Skeletal muscle tissue (tissue), 4 donors: ENCODE results near the gene FZD7. TPM values are rescaled to one million over a fixed set of nuclear protein-coding genes. Genes with fewer than 3 reads are reported as not detected.

Experiments used
- H3K27ac ChIP-seq: one replicate; pipeline ENCODE4 v1.7.0; 2013; ENCODE audit warnings: mild to moderate bottlenecking, low read depth, low read length, inconsistent platforms
- H3K27me3 ChIP-seq, 3 donors: one replicate each; pipeline ENCODE4 v1.7.0; 2013; ENCODE audit warnings: low read length in 3 of 3; ENCODE audit not compliant: control insufficient read depth in 3 of 3, insufficient read depth in 3 of 3
- H3K36me3 ChIP-seq, 3 donors: one replicate each; pipeline ENCODE4 v1.7.0; 2013; ENCODE audit warnings: low read length in 3 of 3; ENCODE audit not compliant: control insufficient read depth in 3 of 3, insufficient read depth in 3 of 3
- H3K4me1 ChIP-seq, 3 donors: one replicate each; pipeline ENCODE4 v1.7.0; 2013; ENCODE audit warnings: low read length in 3 of 3, mild to moderate bottlenecking in 3 of 3; ENCODE audit not compliant: control insufficient read depth in 3 of 3, insufficient read depth in 3 of 3
- H3K4me3 ChIP-seq, 3 donors: one replicate each; pipeline ENCODE4 v1.7.0; 2013; ENCODE audit warnings: low read length in 3 of 3
- H3K9ac ChIP-seq, 3 donors: one replicate each; pipeline ENCODE4 v1.7.0; 2013; ENCODE audit warnings: low read length in 3 of 3, mild to moderate bottlenecking in 3 of 3, moderate library complexity in 2 of 3, low read depth in 1 of 3
- H3K9me3 ChIP-seq, 3 donors: one replicate each; pipeline ENCODE4 v1.7.0; 2013; ENCODE audit warnings: low read length in 3 of 3; ENCODE audit not compliant: control insufficient read depth in 3 of 3
- total RNA-seq: library from RNA; depleted of rRNA; stranded (reverse); fragments of >200 nt; gene quantifications from one replicate; pipeline ENCODE4 v1.2.3, GENCODE V29; 2014
- donor health status: Osteomylitis.

Gene FZD7
- total RNA-seq, 1 donor from 2014 or later: 42.8 TPM

- peak overlapping the region; percentile 39 to 58 (median 44) for H3K9ac ChIP-seq
- H3K27me3 ChIP-seq: peaks cover 0 to 3% (median 0%) of the 10 kb centered on the region in 3 donors
- H3K4me1 ChIP-seq: peaks cover 2 to 13% (median 9%) of the 10 kb centered on the region in 3 donors
- H3K27ac ChIP-seq: peak overlapping the region; percentile 94
- H3K9me3 ChIP-seq: no peaks in the 10 kb centered on the region
- peak overlapping the region; percentile 1 to 4 (median 3) for H3K4me3 ChIP-seq
- H3K36me3 ChIP-seq: no peaks in the 10 kb centered on the region
These were observed 24.6 kb upstream of the FZD7 start for GRCh38 chr2:202009019-202009481.

GRCh38 chr2:202009581-202009980, 24.1 kb upstream of the FZD7 start:
- Histone ChIP-seq H3K27ac (peak overlapping the region; percentile 94), H3K36me3 (no peaks in the 10 kb centered on the region), H3K9me3 (no peaks in the 10 kb centered on the region), H3K4me3 (peak overlapping the region in 1 of 3 donors; percentile 43), H3K27me3 (peaks cover 0 to 3% (median 0%) of the 10 kb centered on the region in 3 donors), H3K9ac (no peak overlapping the region), H3K4me1 (peaks cover 2 to 13% (median 9%) of the 10 kb centered on the region in 3 donors)

GRCh38 chr2:202014318-202014717, 19.3 kb upstream of the FZD7 start:
- Histone ChIP-seq H3K27ac (no peak overlapping the region), H3K36me3 (no peaks in the 10 kb centered on the region)

DNA sequence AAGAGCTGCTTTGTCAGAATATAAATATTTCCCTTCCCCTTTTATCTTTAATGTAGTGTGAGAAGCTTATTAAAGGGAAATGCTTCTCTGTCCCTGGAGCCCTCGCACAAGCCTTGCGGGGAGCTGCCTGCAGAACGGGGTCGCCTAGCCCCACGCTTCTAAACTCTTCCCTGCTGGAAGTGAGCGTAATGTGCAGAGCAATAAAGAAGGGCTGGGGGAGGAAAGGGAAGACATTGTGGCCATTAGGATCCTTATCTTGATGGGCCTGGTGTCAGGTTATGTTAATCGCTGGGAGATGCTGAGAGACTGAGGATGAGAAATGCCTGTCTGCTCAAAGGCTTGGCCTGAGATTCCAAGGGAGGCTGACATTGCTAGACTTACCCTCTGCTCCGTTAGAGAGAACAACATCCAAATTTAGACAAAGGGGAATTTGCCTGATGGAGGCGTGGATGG, 18.9 kb upstream of the FZD7 start:
- Histone ChIP-seq H3K27me3 (peaks cover 0 to 5% (median 0%) of the 10 kb centered on the region in 3 donors), H3K4me1 (peaks cover 11 to 25% (median 19%) of the 10 kb centered on the region in 3 donors), H3K9ac (no peak overlapping the region), H3K27ac (no peak overlapping the region), H3K36me3 (no peaks in the 10 kb centered on the region), H3K4me3 (no peak overlapping the region), H3K9me3 (no peaks in the 10 kb centered on the region)

More at GRCh38 chr2:202014318-202014717, 19.3 kb upstream of the FZD7 start:
- Histone ChIP-seq H3K9ac (no peak overlapping the region), H3K4me3 (no peak overlapping the region), H3K27me3 (peaks cover 0 to 5% (median 0%) of the 10 kb centered on the region in 3 donors), H3K9me3 (no peaks in the 10 kb centered on the region), H3K4me1 (peaks cover 10 to 25% (median 22%) of the 10 kb centered on the region in 3 donors)

DNA sequence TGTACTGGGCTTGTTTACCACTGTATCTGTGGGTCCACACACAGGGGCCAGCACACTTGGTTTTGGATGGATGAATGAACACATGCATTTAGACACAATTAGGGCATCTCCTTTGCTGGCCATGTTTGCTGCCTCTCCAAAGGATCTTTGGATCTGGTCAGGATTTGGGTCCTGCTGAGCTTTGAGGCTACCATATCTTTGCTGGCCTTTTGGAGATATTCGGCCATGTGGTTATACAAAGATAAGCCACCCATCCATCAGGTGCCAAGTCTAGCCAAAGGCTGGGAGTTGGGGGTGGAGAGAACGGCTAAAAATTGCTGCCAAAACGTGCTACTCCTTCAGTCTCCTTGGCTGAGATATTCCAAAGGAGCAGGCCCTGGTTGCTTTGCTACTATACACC, 18.2 kb upstream of the FZD7 start:
- no peaks in the 10 kb centered on the region for H3K9me3 ChIP-seq
- H3K27me3 ChIP-seq: peaks cover 0 to 5% (median 0%) of the 10 kb centered on the region in 3 donors
- H3K9ac ChIP-seq: no peak overlapping the region
- H3K27ac ChIP-seq: no peak overlapping the region
- H3K4me1 ChIP-seq: peaks cover 16 to 30% (median 25%) of the 10 kb centered on the region in 3 donors
- H3K36me3 ChIP-seq: no peaks in the 10 kb centered on the region
- H3K4me3 ChIP-seq: no peak overlapping the region

DNA sequence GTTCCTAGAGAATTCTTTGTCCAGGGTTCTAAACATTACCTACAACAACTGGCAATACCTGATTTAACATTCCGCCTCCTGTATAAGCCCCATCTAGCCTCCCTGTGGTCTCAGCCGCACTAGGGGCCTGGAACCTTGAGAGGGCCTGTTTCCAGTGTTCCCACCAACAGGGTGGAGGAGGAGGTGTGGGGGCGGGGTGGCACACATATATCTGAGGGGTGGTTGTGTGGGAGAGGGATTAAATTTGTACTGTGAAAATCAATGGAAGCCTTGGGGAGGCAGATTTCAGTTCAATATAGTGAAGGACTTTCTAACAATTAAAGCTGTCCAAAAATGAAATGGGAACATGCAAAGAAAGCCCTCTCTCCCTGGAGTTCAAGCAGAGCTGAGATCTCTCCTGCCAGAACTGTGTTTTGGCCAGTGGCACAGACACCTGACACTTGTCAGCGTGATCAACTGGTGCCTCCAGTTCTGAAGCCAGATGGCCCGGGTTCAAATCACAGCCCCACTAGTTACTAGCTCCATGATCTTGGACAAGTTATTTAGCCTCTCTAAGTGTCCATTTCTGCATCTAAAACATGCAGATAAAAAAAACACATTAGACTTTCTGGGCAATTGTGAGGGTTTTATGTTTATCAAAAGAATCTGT, 17.0 kb upstream of the FZD7 start:
- peaks cover 0 to 5% (median 0%) of the 10 kb centered on the region in 3 donors for H3K27me3 ChIP-seq
- H3K4me3 ChIP-seq: no peak overlapping the region
- H3K4me1 ChIP-seq: peaks cover 16 to 30% (median 25%) of the 10 kb centered on the region in 3 donors
- no peaks in the 10 kb centered on the region for H3K9me3 ChIP-seq
- peak overlapping the region; percentile 82 for H3K27ac ChIP-seq
- peak overlapping the region in 1 of 3 donors; percentile 45 for H3K9ac ChIP-seq
- H3K36me3 ChIP-seq: no peaks in the 10 kb centered on the region

DNA sequence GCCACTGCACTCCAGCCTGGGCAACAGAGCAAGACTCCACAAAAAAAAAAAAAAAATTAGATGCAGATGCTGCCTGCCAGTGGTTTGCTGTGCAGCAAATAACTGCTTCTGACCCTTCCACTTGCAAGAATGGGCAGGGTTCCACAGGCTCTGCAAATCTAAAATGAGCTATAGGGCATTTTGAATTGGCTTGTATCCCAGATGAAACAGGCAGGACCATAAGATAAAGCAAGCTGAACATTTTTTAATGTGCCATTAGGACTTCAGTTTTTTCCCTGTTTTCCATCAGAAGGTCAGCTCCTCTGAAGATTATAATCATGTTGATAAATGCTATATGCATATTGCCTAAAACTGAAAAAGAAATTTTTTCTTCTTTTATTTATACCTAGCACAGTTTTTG, 15.7 kb upstream of the FZD7 start:
- no peak overlapping the region for H3K27ac ChIP-seq
- H3K27me3 ChIP-seq: peaks cover 0 to 5% (median 0%) of the 10 kb centered on the region in 3 donors
- H3K9me3 ChIP-seq: no peaks in the 10 kb centered on the region
- H3K9ac ChIP-seq: no peak overlapping the region
- peaks cover 18 to 32% (median 28%) of the 10 kb centered on the region in 3 donors for H3K4me1 ChIP-seq
- no peaks in the 10 kb centered on the region for H3K36me3 ChIP-seq
- no peak overlapping the region for H3K4me3 ChIP-seq

DNA sequence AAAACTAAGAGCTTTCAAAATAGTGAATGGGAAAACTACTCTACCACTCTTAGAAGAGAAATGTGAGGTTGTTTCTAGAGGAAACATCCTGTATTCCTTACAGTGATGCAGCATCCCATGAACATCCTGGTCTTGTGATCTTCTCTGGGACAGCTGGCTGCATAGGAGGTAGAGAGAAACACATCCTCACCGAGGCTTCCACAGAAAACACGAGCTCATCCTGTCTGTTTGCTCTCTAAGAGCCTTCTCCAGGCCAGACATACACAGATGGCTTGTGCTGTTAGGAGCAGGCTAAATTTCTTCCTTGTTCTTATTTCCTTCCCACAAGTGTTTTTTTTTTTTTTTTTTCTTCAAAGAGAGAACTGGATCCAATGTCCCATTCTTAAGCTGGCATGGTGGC, 14.7 kb upstream of the FZD7 start:
- Histone ChIP-seq H3K27me3 (peaks cover 0 to 5% (median 0%) of the 10 kb centered on the region in 3 donors), H3K9me3 (no peaks in the 10 kb centered on the region), H3K4me3 (no peak overlapping the region), H3K27ac (peak overlapping the region; percentile 67), H3K4me1 (peaks cover 21 to 35% (median 28%) of the 10 kb centered on the region in 3 donors), H3K9ac (no peak overlapping the region), H3K36me3 (no peaks in the 10 kb centered on the region)

DNA sequence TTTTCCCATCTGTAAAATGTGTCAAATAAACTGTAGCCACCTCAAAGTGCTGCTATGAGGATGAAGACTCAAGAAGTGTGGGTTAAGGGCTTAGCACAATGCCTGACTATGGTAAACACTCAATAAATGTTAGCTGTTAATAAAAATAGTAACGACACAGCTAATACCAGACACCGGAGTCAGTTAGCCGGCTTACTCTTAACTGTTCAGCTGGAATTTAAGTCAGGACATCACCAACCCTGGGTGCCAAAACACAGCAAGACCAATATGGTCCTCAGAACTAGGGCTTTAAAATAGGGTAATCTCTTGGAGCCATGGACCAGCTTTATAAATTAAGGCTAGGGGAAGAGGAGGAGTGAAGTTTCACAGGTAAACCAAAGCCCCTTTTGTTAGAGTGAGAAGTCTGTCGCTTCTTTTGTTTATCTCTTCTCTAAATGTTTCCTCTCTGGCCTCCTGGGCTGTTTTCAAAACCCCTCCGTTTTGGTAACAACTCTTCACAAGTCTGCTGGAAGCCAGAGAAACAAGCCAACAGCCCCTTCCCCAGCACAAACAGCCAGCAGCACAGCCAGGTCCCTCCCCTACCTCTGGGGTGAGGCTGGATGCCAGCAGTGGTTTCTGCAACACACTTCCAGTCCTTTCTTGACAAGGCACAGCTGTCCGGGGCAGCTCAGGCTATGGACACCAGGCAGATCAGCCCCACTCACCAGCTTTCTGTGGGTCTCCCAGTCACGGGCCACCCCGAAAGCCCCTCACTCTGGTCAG, 13.8 kb upstream of the FZD7 start:
- Histone ChIP-seq H3K9me3 (no peaks in the 10 kb centered on the region), H3K4me3 (peak overlapping the region in 1 of 3 donors; percentile 13), H3K4me1 (peaks cover 21 to 35% (median 28%) of the 10 kb centered on the region in 3 donors), H3K36me3 (no peaks in the 10 kb centered on the region), H3K27ac (peak overlapping the region; percentile 67), H3K27me3 (peaks cover 0 to 3% (median 0%) of the 10 kb centered on the region in 3 donors), H3K9ac (peak overlapping the region; percentile 3 to 54 (median 36))
